Measurements from ENCODE around the gene ZIC2.
"Not testable (repeated sequence)": the region's sequence is repeated elsewhere in the genome, so short reads cannot be mapped to it uniquely, and the experiment has no call there.

The ZIC2 gene

DNA sequence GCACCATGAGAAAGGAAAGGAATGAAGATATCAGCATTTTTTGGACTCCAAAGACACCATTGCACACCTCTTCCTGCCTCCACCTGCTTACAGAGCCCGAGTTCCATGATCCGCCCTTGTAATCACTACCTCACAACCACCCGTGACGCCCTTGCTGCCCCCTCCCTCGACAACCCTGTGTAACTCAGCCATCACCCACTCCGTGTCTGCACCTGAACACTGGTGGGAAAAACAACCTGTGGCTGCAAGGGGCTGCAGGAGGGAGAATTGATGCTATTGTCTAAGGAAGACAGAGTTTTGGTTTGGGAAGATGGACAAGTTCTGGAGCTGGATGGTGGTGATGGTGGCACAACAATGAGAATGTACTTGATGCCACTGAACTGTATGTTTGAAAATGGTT is 37.0 kb upstream of the ZIC2 start:
- H3K4me3 ChIP-seq (ENCODE audit: control insufficient read depth, low read depth, low read length), result no peak overlapping the region
- no peak for DNase-seq (ENCODE audit: low read depth)
- TF ChIP-seq CTCF (IDR thresholded peaks at IDR 0.05; ENCODE audit: control insufficient read depth, insufficient read depth, low read depth, low read length, missing control alignments), result no peak

DNA sequence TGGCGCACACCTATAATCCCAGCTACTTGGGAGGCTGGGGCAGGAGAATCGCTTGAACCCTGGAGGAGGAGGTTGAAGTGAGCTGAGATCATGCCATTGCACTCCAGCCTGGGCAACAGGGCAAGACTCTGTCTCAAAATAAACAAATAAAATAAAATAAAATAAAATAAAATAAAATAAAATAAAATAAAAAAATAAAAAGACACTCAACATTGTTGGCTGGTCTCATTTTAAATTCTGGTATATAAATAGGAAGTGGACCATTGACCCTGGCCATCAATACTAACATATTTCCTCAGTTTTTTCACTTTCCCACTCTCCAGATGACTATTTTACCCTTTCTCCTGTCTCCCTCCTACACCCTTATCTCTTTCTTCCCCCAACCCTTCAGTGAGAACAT is 36.1 kb upstream of the ZIC2 start:
- H3K4me3 ChIP-seq (ENCODE audit: control insufficient read depth, low read depth, low read length); DNase-seq (ENCODE audit: low read depth): not testable (repeated sequence)

DNA sequence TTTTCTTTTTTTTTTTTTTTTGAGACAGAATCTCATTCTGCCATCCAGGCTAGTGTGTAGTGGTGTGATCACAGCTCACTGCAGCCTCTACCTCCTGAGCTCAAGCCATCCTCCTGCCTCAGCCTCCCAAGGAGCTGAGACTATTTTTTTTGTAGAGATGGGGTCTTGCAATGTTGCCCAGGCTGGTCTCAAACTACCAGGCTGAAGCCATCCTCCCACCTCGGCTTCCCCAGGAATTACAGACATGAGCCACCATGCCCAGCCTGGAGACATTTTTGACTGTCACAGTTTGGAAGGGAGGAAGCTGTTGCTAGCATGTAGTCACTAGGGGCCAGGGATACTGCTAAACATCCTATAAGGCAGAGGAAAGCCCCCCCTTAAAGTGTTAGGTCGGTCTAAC is 33.9 kb upstream of the ZIC2 start:
- DNase-seq (ENCODE audit: low read depth), result no peak
- TF ChIP-seq CTCF (IDR thresholded peaks at IDR 0.05; ENCODE audit: control insufficient read depth, insufficient read depth, low read depth, low read length, missing control alignments), result no peak
- no peak overlapping the region for H3K4me3 ChIP-seq (ENCODE audit: control insufficient read depth, low read depth, low read length)

- TF ChIP-seq CTCF (IDR thresholded peaks at IDR 0.05; ENCODE audit: control insufficient read depth, insufficient read depth, low read depth, low read length, missing control alignments), result no peak
- DNase-seq (ENCODE audit: low read depth), result no peak
- no peak overlapping the region for H3K4me3 ChIP-seq (ENCODE audit: control insufficient read depth, low read depth, low read length)
Measured at GRCh38 chr13:99948411-99948810, 33.2 kb upstream of the ZIC2 start.

GRCh38 chr13:99948907-99949678 is 32.5 kb upstream of the ZIC2 start:
- DNase-seq (ENCODE audit: low read depth), result no peak
- H3K4me3 ChIP-seq (ENCODE audit: control insufficient read depth, low read depth, low read length), result no peak overlapping the region
- no peak for TF ChIP-seq CTCF (IDR thresholded peaks at IDR 0.05; ENCODE audit: control insufficient read depth, insufficient read depth, low read depth, low read length, missing control alignments)

DNA sequence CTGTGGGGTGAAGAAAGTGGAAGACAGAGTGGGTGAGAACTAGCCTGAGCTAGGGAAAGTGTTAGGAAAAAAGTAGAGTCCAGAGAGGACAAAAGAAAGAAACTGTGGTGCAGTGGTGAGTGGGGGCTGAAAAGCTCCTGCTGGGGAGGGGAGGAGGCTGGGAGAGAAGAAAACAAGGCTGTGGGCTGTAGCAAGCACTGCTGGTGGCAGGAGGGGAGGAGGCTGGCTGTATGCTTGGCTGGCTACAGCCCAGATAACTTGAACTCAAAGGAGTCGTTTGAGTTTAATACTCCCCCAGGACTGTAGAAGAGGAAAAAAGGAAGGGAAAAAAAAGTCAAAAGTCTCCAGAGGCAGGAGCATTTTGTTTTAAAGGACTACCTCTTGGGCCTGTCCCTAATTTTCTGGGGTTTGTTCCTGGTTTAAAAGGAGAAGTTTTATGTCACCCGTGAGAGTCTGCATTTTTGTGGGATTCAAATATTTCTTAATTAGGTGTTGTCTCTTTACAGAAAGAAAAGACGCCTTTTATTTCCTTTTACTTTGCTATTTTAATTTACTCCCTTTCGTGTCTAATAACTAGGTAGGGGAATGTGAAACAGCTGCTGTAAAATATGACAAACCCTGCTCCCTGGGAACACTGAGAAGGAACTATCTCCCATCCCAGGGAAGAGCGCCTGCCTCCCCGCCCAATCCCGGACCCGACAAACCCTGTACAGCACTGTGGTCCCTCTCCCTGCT is 31.7 kb upstream of the ZIC2 start:
- no peak for TF ChIP-seq CTCF (IDR thresholded peaks at IDR 0.05; ENCODE audit: control insufficient read depth, insufficient read depth, low read depth, low read length, missing control alignments)
- no peak overlapping the region for H3K4me3 ChIP-seq (ENCODE audit: control insufficient read depth, low read depth, low read length)
- no peak for DNase-seq (ENCODE audit: low read depth)

DNA sequence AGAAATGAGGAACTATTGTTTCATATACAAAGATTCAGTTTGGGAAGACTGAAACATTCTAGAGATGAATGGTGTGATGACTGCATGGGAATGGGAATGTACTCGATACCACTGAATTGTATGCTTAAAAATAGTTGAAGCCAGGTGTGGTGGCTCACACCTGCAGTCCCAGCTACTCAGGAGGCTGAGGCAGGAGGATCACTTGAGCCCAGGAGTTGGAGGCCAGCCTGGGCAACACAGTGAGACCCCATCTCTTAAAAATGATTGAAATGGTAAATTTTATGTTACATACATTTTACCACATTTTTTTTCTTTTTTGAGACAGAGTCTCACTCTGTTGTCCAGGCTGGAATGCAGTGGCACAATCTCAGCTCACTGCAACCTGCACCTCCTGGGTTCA is 29.9 kb upstream of the ZIC2 start:
- DNase-seq (ENCODE audit: low read depth); H3K4me3 ChIP-seq (ENCODE audit: control insufficient read depth, low read depth, low read length): not testable (repeated sequence)

Data from AG09309 (cell line).